Nucleus accumbens (tissue), 56 donors: ENCODE data around the gene VWA1.
"Not testable (repeated sequence)": the region's sequence is repeated elsewhere in the genome, so short reads cannot be mapped to it uniquely, and the experiment has no call there.

Source experiments
- DNase-seq, 56 donors: peaks; one replicate each; lab custom pipeline; 2025; lab: John Stamatoyannopoulos, UW

VWA1 gene

DNA sequence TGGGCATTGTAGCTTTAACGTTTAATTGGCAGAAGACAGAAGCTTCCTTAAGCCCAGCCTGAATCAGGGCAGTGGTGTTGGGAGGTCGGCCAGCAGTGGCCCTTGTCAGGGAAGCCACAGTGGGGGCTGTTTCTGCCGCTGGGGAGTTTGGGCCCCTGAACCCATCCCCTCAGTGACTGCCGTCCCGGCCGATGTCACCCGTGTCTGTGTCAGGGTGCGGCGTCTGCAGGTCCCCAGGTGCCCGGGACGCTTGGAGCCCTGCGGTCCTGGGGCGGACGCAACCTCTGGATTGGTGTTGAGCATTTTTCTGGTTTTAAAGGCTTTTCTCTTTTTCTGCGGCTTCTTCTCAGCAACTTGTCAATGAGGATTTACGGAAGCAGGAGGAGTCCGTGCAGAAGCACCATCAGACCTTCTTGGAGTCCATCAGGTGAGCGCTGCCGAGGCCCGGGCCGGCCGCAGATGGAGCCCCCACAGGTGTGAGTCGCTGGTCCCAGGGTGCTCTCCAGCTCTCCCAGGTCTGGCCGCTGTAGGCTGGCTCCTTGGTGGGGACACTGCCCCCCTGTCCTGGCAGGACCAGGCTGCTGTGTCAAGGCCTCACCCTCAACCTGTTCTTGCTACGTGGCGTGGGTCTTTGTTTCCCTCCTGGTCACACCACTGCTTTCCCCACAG is 16.3 kb downstream of the VWA1 start:
- DNase-seq = no peak

GRCh38 chr1:1452365-1452739 is 16.9 kb downstream of the VWA1 start:
- DNase-seq = not testable (repeated sequence)

- no peak for DNase-seq
Measured at GRCh38 chr1:1452882-1453281, 17.4 kb downstream of the VWA1 start.

- not testable (repeated sequence) for DNase-seq
Measured at GRCh38 chr1:1454286-1455056, 19.0 kb downstream of the VWA1 start.

DNA sequence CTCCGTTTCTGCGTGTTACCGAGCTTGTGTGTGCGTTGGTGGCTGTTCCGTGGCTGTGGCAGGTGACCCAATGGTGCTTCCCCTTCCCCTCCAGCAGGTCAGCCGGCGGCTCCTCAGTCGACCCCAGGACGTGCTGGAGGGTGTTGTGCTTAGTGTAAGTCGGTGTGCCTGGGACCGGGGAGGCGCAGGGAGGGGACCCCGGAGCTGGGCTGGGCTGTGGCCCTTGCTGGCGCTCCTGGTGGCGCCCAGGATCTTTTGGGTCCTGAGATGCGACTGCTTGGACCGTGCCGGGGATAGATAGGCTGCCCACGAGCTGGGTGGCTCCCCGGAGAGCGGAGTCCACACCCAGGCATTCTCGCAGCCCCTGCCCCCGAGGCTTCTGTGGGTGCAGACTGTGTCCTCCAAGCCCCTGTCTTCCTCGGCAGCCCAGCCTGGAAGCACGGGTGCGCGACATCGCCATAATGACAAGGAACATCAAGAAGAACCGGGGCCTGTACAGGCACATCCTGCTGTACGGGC is 19.9 kb downstream of the VWA1 start:
- no peak for DNase-seq

DNA sequence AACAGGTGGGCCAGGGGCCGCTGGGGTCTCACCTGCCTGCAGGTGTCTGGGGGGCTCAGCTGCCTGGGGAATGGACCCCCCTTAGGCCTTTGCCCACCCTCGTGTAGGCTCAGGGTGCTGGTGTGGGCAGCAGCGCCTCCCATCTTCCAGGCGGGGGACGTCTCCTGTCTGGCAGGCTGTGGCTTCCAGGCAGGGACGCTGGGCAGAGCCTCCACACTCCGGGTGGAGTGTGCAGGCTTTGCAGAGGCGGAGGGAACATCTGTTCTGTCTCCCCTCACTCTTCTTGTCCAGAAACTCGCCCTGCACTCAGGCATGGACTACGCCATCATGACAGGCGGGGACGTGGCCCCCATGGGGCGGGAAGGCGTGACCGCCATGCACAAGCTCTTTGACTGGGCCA is 20.4 kb downstream of the VWA1 start:
- not testable (repeated sequence) for DNase-seq

DNA sequence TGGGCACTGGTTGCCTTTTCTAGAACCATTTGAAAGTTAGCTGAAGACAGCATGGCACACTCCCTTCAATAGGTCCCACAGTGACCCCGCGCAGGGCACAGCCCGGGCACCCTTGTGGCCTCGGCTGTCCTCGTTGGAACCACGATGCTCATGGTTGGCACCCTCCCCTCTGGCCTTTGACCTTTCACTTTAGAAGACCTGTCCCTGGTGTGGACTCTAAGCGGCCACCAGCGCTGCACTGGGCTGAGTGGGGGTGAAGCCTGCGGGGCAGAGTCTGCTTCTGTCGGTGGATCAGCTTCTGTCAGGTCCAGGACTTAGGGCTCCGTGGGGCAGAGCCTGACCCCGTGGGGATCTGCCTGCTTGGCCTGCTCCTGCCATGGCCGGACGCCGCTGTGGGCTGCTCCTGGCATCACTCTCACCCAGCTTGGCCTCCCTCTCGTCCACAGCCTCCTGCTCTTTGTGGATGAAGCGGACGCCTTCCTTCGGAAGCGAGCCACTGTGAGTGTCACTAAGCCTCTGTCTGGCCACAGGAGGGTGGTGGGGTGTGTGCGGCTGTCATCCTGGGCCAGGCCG is 21.3 kb downstream of the VWA1 start:
- not testable (repeated sequence) for DNase-seq

DNA sequence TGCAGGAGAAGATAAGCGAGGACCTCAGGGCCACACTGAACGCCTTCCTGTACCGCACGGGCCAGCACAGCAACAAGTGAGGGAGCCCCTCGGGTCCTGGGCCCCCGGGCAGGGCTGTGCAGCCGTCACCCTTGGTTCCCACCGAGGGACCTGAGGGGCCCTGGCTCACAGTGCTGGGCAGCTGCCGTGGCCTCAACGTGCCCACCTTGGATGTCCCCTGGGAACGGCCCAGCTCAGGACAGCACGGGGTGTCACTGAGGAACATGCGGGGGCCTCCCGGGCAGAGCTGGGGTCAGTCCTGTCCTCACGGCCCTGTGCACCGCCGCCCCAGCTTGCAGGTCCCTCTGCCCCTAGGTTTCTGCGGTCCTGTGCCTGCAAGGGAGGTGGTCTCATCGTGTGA is 23.7 kb downstream of the VWA1 start:
- not testable (repeated sequence) for DNase-seq

GRCh38 chr1:1459711-1460110 is 24.2 kb downstream of the VWA1 start:
- DNase-seq = not testable (repeated sequence)

- no peak for DNase-seq
Measured at GRCh38 chr1:1460540-1461130, 25.1 kb downstream of the VWA1 start.

GRCh38 chr1:1461721-1462317 is 26.3 kb downstream of the VWA1 start:
- no peak for DNase-seq

DNA sequence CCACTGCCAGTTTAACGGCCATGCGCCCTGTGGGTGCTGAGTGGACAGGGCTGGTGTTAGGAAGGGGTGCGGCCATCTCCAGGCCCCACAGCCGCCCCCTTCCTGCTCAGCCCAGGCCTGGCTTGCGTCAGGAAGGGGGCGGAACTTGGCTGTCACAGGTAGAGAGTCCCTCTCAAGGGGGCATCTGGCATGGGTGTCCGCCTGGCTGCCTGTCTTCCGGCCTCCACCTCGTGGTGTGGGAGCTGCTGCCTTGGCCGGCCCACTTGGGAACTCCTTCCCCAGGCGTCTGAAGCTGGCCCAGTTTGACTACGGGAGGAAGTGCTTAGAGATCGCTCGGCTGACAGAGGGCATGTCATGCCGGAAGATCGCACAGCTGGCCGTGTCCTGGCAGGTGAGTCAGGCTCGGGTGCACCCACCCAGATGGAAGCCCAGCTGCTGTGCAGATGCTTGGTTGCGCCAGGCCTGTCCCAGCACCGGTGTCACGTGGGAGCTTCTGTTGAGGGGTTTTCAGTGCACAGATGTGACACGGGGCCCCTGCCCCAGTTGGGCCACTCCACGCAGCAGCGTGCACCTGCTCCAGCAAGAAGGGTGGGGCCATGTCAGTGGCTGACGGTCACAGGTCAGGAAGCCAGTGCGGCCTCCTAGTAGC is 27.0 kb downstream of the VWA1 start:
- no peak for DNase-seq

DNA sequence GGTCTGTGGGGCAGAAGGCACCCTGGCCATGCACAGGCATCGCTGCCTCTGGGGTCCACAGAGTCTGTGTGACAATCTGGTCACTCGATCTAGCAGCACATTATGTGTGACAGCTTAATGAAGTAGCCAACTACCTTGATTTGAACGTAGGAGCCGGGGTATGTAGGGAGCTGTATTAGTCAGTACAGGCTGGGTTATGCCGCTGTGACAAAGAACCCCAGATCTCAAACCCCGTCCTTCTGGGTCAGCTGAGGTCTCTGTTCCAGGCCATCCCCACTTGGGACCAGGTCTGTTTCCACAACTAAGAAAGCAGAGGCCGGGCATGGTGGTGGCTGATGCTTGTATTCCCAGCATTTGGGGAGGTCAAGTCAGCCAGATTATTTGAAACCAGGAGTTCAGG is 27.8 kb downstream of the VWA1 start:
- no peak for DNase-seq

- DNase-seq = not testable (repeated sequence)
Measured at GRCh38 chr1:1468196-1468985, 32.9 kb downstream of the VWA1 start.

- peak in 2 of 56 donors; percentile 3 to 13 for DNase-seq
Measured at GRCh38 chr1:1470626-1471388, 35.3 kb downstream of the VWA1 start.

GRCh38 chr1:1471389-1472052 is 36.0 kb downstream of the VWA1 start, which contains the start of gene ATAD3B:
Gene ATAD3B, plus strand, starts transcription at chr1:1471765. Its CDS starts 120 bp downstream, at chr1:1471885.
- peak; percentile 21 to 98 (median 89) for DNase-seq

DNA sequence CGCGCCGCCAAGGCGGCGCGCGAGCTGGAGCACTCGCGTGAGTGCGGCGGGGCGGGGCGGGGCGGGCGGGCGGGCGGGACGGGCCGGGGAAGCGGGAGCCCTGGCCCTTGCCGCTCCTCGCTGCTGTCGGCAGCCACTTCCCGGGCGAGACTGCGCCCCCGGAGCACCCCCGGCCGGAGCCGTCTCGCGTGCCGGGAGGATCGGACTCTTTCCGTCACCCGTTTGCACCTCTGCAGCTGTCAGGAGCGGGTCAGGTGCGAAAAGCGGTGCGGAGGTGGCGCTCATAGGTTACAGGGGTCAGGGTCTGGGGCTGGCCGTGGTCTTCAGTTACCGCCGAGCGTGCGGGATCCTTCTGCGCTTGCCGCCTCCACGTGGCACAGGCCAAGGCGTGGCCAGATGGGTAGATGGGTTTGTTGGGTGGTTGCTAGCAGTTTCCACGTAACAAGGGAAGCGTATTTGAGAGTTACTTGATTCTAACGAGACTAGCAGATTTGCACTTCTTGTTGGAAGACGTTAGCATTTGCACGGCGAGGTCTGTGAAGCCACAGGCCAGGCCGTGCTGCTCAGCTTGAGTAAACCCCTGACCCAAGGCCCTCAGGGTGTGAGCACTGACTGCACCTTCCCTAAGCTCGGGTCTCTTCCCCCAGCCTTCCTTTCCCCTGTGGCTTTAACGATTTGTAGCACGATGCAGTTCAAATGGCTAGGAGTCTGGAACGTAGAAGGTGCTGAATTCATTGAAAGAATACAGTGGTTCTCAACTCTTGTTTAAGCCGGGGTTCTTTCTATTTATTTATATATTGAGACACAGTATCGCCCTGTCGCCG is 36.8 kb downstream of the VWA1 start:
- DNase-seq = not testable (repeated sequence)
